GM12892 (cell line): ENCODE data around the gene RASSF3.
"Not testable (repeated sequence)": the region's sequence is repeated elsewhere in the genome, so short reads cannot be mapped to it uniquely, and the experiment has no call there.

Experiments
- DNase-seq: peaks from one replicate; pipeline ENCODE4 v3.0.0; 2011; ENCODE audit not compliant: insufficient read length
- FAIRE-seq: peaks from 2 replicates; lab custom pipeline; 2011; peaks lifted over from hg19 to GRCh38; lab: Jason Lieb, UNC
- POLR2A ChIP-seq: IDR thresholded peaks from 2 replicates; pipeline ENCODE4 v1.6.1; 2011; ENCODE audit warnings: low read depth, low read length, control low read depth
- POLR2AphosphoS5 ChIP-seq: IDR thresholded peaks from 2 replicates; pipeline ENCODE4 v1.6.1; 2011; ENCODE audit warnings: low read depth, low read length, control low read depth
- TAF1 ChIP-seq: IDR thresholded peaks from 2 replicates; pipeline ENCODE4 v1.6.1; 2011; ENCODE audit warnings: low read depth, mild to moderate bottlenecking, control low read depth, low read length, borderline replicate concordance

Gene RASSF3

DNA sequence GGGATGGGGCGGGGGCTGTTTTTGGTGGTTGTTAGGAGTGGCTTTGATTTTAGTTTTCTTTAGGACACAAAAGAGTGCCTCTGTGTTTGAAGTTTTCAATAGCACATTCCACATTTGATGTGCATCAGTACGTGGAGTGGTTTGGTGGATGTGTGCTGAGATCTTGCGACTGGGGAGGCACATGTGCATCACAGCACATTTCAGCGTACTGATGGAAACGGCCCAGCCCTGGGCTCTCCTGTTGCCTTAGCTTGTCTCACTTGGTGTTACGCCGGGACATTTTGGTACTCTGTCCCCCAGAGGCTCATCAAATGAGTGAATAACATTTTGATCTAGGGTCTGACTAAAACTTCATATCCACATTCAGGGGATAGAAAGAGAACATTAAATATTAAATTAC lies 78.4 kb downstream of the RASSF3 start:
- TF ChIP-seq TAF1 (no peak), POLR2AphosphoS5 (no peak), POLR2A (no peak)
- no peak for DNase-seq
- FAIRE-seq: no peak

GRCh38 chr12:64690236-64690635 lies 79.9 kb downstream of the RASSF3 start:
- not testable (repeated sequence) for FAIRE-seq, DNase-seq

GRCh38 chr12:64691227-64691794 lies 81.0 kb downstream of the RASSF3 start:
- FAIRE-seq (no peak), DNase-seq (no peak)
- TF ChIP-seq TAF1: no peak
- TF ChIP-seq POLR2AphosphoS5: no peak
- TF ChIP-seq POLR2A: no peak

- no peak for DNase-seq
- FAIRE-seq: no peak
- TF ChIP-seq TAF1 (no peak), POLR2AphosphoS5 (no peak), POLR2A (no peak)
Measured at GRCh38 chr12:64691795-64692583, 81.7 kb downstream of the RASSF3 start.

GRCh38 chr12:64694130-64695040 lies 84.1 kb downstream of the RASSF3 start:
- TF ChIP-seq TAF1: no peak
- DNase-seq (no peak), FAIRE-seq (no peak)

GRCh38 chr12:64695550-64695949 lies 85.3 kb downstream of the RASSF3 start:
- FAIRE-seq (no peak), DNase-seq (no peak)
- no peak for TF ChIP-seq POLR2A
- TF ChIP-seq POLR2AphosphoS5: no peak

DNA sequence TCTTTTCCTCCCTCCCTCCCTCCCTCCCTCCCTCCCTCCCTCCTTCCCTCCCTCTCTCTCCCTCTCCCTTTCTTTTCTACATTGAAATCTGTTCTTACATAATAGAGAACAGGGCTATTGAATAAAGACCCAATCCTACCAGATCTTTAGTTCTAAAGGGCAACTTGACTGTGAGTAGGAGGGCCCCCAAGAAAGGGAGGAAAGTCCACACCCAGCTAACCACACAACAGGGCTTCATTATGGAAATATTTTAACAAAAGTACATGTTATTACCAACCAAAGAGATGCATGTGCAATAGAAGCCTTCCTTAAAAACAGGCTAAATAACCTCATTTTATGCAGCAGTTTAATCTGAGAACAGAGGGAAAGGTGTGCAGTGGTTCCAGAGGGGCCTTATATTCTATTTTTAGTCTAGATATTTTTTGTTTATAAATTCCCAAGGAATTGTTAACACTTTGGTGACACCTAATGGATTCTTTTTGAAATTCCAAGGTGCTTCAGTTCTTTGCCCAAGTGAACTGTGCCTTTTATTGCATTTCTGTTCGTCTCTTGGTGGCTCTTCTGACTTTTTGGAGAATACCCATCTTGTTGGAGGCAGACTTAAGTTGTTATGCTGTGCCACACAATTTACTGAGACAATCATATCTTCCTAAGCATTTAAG lies 85.9 kb downstream of the RASSF3 start:
- no peak for FAIRE-seq
- no peak for DNase-seq
- TF ChIP-seq POLR2A: no peak
- TF ChIP-seq POLR2AphosphoS5: no peak
- no peak for TF ChIP-seq TAF1

DNA sequence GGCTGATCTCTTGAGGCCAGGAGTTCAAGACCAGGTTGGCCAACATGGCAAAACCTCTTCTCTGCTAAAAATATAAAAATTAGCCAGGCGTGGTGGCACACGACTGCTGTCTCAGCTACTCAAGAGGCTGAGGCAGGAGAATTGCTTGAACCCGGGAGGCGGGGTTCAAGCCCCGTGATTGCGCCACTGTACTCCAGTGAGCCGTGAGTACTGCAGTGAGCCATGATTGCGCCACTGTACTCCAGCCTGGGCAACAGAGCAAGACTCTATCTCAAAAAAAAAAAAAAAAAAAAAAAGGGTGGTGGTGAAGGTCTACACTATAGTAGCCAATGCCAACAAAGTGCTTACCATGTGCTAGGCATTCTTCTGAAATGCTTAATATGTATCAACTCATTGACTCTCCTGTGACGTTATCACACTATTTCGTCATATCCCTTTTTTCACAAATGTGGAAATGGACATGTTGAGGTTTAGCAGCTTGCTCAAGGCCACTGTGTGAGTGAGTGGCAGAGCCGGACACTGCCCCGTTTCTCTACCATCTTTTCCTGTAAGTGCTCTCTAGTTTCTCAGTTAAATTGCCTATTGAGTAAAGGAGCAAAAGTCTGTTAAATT lies 89.3 kb downstream of the RASSF3 start:
- no peak for TF ChIP-seq POLR2AphosphoS5
- no peak for TF ChIP-seq POLR2A
- TF ChIP-seq TAF1: no peak
- FAIRE-seq (no peak), DNase-seq (no peak)

GRCh38 chr12:64700532-64700931 lies 90.2 kb downstream of the RASSF3 start:
- FAIRE-seq (no peak), DNase-seq (no peak)

DNA sequence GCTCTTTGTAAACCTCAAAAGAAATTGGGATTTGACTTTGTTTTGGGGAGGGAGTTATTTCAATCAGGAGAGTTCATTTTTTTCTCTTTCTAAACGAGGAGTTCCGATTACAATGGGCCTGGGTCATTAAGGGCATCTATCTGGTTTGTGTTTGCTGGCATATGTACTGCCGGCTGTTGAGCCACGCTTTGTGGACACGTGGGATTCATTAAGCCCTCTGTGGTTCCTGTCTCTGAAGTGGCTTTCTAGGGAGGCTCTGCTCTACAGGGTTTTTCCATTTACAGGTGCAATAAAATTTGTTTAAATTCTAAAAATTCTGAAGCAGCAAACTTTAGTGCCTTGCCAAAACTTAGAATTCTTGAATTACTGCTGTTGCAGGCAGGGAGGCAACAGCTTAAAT lies 91.0 kb downstream of the RASSF3 start:
- TF ChIP-seq POLR2AphosphoS5: no peak
- DNase-seq (no peak), FAIRE-seq (no peak)

More at GRCh38 chr12:64700532-64700931, 90.2 kb downstream of the RASSF3 start:
- TF ChIP-seq POLR2A (no peak), POLR2AphosphoS5 (no peak), TAF1 (no peak)

DNA sequence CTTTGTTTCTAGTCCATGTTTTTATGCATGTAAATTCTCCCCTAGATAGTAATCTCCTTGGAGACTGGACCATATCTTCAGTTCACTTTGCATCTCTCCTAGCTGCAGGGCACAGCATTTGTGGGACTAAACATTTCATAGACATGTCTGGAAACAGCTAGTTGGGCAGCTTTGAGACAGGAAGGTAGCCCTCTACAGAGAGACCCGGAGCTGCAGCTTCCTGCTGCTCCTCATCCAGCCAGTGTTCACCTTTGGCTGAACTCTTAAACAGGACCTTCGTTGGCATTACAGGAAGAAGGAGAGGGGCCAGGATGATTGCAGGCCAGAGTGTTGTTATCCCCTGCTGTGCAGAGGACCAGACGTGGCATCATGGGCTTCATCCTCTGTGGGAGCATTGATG lies 96.0 kb downstream of the RASSF3 start:
- TF ChIP-seq POLR2AphosphoS5 (no peak), POLR2A (no peak), TAF1 (no peak)
- FAIRE-seq (no peak), DNase-seq (no peak)
